ENCODE data around the gene KCTD1. TPM values are rescaled to one million over a fixed set of nuclear protein-coding genes. Genes with fewer than 3 reads are reported as not detected.

The KCTD1 gene
- total RNA-seq, 1 experiment from 2014 or later: 4.1 TPM

GRCh38 chr18:26506012-26506411, 42.3 kb downstream of the KCTD1 start:
- POLR2A ChIA-PET (ENCODE audit: low non-redundant PET): no interaction called here
- TF ChIP-seq EZH2 (IDR thresholded peaks at IDR 0.05; ENCODE audit: borderline replicate concordance, low read depth, low read length, poor library complexity, severe bottlenecking): no peak
- TF ChIP-seq CTCF (conservative IDR thresholded peaks at IDR 0.05; ENCODE audit: low read depth, low read length): no peak
- Histone ChIP-seq H3K27ac (ENCODE audit: low read depth, low read length, poor library complexity, severe bottlenecking) (no peak overlapping the region), H3K4me3 (ENCODE audit: low read depth, low read length, poor library complexity, severe bottlenecking) (no peak overlapping the region), H3K9me3 (ENCODE audit: low read depth, low read length, poor library complexity, severe bottlenecking) (no peaks in the 10 kb centered on the region), H3K27me3 (replicated peaks; ENCODE audit: insufficient read depth, low read depth, low read length, poor library complexity) (no peaks in the 10 kb centered on the region), H3K36me3 (ENCODE audit: insufficient read depth, low read length, poor library complexity, severe bottlenecking) (no peaks in the 10 kb centered on the region), H3K4me1 (ENCODE audit: insufficient read depth, low read length, poor library complexity, severe bottlenecking) (no peaks in the 10 kb centered on the region)
- BruUV-seq (replicated peaks): no TSS peak
- intact Hi-C loops (cut with micrococcal nuclease; ENCODE audit: unreplicated experiment): no loop called here
- no peak for DNase-seq (ENCODE audit: low spot score)
- CTCF ChIA-PET: no interaction called here

- DNase-seq (ENCODE audit: low spot score): no peak
- Histone ChIP-seq H3K36me3 (ENCODE audit: insufficient read depth, low read length, poor library complexity, severe bottlenecking) (no peaks in the 10 kb centered on the region), H3K4me3 (ENCODE audit: low read depth, low read length, poor library complexity, severe bottlenecking) (no peak overlapping the region), H3K9me3 (ENCODE audit: low read depth, low read length, poor library complexity, severe bottlenecking) (no peaks in the 10 kb centered on the region), H3K4me1 (ENCODE audit: insufficient read depth, low read length, poor library complexity, severe bottlenecking) (no peaks in the 10 kb centered on the region), H3K27me3 (replicated peaks; ENCODE audit: insufficient read depth, low read depth, low read length, poor library complexity) (no peaks in the 10 kb centered on the region), H3K27ac (ENCODE audit: low read depth, low read length, poor library complexity, severe bottlenecking) (no peak overlapping the region)
- intact Hi-C loops (cut with micrococcal nuclease; ENCODE audit: unreplicated experiment): no loop called here
- CTCF ChIA-PET: no interaction called here
- TF ChIP-seq EZH2 (IDR thresholded peaks at IDR 0.05; ENCODE audit: borderline replicate concordance, low read depth, low read length, poor library complexity, severe bottlenecking) (no peak), CTCF (conservative IDR thresholded peaks at IDR 0.05; ENCODE audit: low read depth, low read length) (no peak)
- POLR2A ChIA-PET (ENCODE audit: low non-redundant PET): no interaction called here
- no TSS peak for BruUV-seq (replicated peaks)
Observed at GRCh38 chr18:26504831-26505230, 43.5 kb downstream of the KCTD1 start.

- Histone ChIP-seq H3K27ac (ENCODE audit: low read depth, low read length, poor library complexity, severe bottlenecking) (no peak overlapping the region), H3K4me3 (ENCODE audit: low read depth, low read length, poor library complexity, severe bottlenecking) (no peak overlapping the region), H3K9me3 (ENCODE audit: low read depth, low read length, poor library complexity, severe bottlenecking) (no peaks in the 10 kb centered on the region), H3K36me3 (ENCODE audit: insufficient read depth, low read length, poor library complexity, severe bottlenecking) (no peaks in the 10 kb centered on the region), H3K4me1 (ENCODE audit: insufficient read depth, low read length, poor library complexity, severe bottlenecking) (no peaks in the 10 kb centered on the region), H3K27me3 (replicated peaks; ENCODE audit: insufficient read depth, low read depth, low read length, poor library complexity) (no peaks in the 10 kb centered on the region)
- CTCF ChIA-PET: no interaction called here
- DNase-seq (ENCODE audit: low spot score): no peak
- no TSS peak for BruUV-seq (replicated peaks)
- TF ChIP-seq CTCF (conservative IDR thresholded peaks at IDR 0.05; ENCODE audit: low read depth, low read length) (no peak), EZH2 (IDR thresholded peaks at IDR 0.05; ENCODE audit: borderline replicate concordance, low read depth, low read length, poor library complexity, severe bottlenecking) (no peak)
- intact Hi-C loops (cut with micrococcal nuclease; ENCODE audit: unreplicated experiment): no loop called here
- POLR2A ChIA-PET (ENCODE audit: low non-redundant PET): no interaction called here
Observed at GRCh38 chr18:26503382-26503781, 45.0 kb downstream of the KCTD1 start.
